Immature natural killer cell (primary cell): Measurements from ENCODE around the gene TSPAN18. TPM values are rescaled to one million over a fixed set of nuclear protein-coding genes. Genes with fewer than 3 reads are reported as not detected.

Experiments used
- DNase-seq, 3 donors: peaks; one replicate each; pipeline ENCODE4 v3.0.0; 2022; ENCODE audit warnings: mixed read lengths in 1 of 3
- H3K27ac Mint-ChIP-seq, 6 donors: one replicate each; pipeline ENCODE4 v1.8.0; 2020; ENCODE audit warnings: mixed read lengths in 6 of 6, mild to moderate bottlenecking in 5 of 6, inconsistent platforms in 4 of 6, moderate library complexity in 3 of 6
- H3K27me3 Mint-ChIP-seq, 3 donors: one replicate each; pipeline ENCODE4 v1.8.0; 2020 to 2021; ENCODE audit warnings: low read depth in 3 of 3, mild to moderate bottlenecking in 3 of 3, mixed read lengths in 3 of 3, moderate library complexity in 3 of 3, inconsistent platforms in 1 of 3
- H3K36me3 Mint-ChIP-seq, 3 donors: one replicate each; pipeline ENCODE4 v1.8.0; 2020; ENCODE audit warnings: mixed read lengths in 3 of 3, inconsistent platforms in 2 of 3, mild to moderate bottlenecking in 2 of 3
- H3K4me1 Mint-ChIP-seq, 2 donors: one replicate each; pipeline ENCODE4 v1.8.0; 2020; ENCODE audit warnings: inconsistent platforms in 2 of 2, mild to moderate bottlenecking in 2 of 2, mixed read lengths in 2 of 2, moderate library complexity in 1 of 2
- H3K4me3 Mint-ChIP-seq, 5 donors: one replicate each; pipeline ENCODE4 v1.8.0; 2020; ENCODE audit warnings: mild to moderate bottlenecking in 5 of 5, mixed read lengths in 5 of 5, inconsistent platforms in 3 of 5, moderate library complexity in 3 of 5
- H3K9me3 Mint-ChIP-seq, 6 donors: one replicate each; pipeline ENCODE4 v1.8.0; 2020; ENCODE audit warnings: mild to moderate bottlenecking in 6 of 6, mixed read lengths in 6 of 6, inconsistent platforms in 4 of 6, moderate library complexity in 3 of 6
- polyA plus RNA-seq, 3 donors: library from polyadenylated mRNA; unstranded; fragments of 300-500 nt; fragmentation: Illumina TruSeq; gene quantifications; one replicate each; pipeline ENCODE4 v1.2.3, GENCODE V29; 2021

Gene TSPAN18
- polyA plus RNA-seq, 3 donors from 2014 or later: 0.84 to 0.93 (median 0.86) TPM

DNA sequence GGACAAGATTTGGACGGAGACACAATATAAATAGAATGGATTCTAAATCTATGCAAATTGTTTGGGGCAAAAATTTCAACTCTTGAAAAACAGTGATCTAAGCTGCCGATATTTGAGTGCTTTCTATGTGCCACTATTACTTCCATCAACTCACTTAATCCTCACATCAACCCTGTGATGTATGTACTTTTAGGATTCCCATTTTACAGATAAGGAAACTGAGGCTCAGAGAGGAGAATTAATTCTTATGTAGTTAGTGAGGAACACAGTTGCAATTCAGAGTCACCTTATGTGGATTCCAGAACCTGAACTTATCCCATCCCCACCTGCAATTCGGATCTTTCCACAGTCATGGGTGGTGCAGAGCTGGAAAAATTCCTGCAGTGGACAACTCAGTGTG is 60.3 kb downstream of the TSPAN18 start:
- H3K27ac Mint-ChIP-seq: no peak overlapping the region
- H3K27me3 Mint-ChIP-seq: peaks cover 0 to 14% (median 0%) of the 10 kb centered on the region in 3 donors
- H3K4me1 Mint-ChIP-seq: no peaks in the 10 kb centered on the region

DNA sequence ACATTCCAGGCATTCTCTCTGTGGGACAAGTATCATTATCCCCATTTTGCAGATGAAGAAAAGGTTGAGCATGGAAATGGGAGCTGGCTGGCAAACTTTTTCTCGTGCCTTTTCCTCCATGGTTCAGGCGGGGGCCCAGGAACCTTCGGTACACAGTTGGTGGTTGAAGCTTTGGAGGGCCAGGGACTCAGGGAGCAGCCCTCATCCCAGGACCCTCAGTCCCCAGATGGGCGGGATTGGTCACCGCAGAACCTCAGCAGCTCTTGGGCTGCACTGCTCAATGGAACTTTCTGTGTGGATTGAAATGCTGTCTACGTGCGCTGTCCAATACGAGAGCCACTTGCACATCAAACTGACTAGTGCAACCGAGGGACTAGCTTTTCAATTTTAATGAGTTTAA is 61.2 kb downstream of the TSPAN18 start:
- Mint-ChIP-seq H3K4me1 (no peaks in the 10 kb centered on the region), H3K27ac (no peak overlapping the region), H3K27me3 (peaks cover 0 to 15% (median 1%) of the 10 kb centered on the region in 3 donors), H3K36me3 (no peaks in the 10 kb centered on the region), H3K9me3 (no peaks in the 10 kb centered on the region), H3K4me3 (no peak overlapping the region)
- DNase-seq: no peak

More for the DNA sequence above, 60.3 kb downstream of the TSPAN18 start:
- H3K4me3 Mint-ChIP-seq: no peak overlapping the region
- DNase-seq: no peak
- no peaks in the 10 kb centered on the region for H3K36me3 Mint-ChIP-seq
- no peaks in the 10 kb centered on the region for H3K9me3 Mint-ChIP-seq

DNA sequence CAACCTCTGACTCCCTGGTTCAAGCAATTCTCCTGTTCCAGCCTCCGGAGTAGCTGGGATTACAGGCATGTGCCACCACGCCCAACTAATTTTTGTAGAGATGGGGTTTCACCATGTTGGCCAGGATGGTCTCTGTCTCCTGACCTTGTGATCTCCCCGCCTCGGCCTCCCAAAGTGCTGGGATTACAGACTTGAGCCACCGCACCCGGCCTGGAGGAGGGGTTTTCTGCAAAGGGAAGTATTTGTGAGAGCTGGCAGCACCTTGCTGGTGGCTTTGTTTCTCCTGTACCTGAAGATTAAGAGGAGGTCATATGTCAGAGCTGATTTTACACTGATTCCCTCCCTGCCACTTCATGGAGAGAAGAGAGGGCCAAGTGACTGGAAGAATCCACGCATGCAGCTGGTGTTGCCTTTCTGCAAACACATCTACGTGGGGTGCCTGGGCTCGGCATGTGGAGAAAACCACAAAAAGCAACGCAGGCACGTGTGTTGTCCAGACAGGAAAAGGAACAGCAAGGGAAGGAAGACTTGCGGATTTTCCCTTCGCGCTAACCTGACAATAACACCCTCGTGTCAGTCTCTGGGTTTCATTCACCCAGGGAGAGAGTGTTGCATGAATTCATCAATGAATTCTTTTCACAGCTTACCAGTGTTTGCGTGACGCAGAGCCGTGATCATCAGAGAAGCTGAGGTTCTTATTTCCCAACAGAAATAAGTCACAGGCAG is 61.9 kb downstream of the TSPAN18 start:
- Mint-ChIP-seq H3K4me1 (no peaks in the 10 kb centered on the region), H3K27me3 (peaks cover 0 to 15% (median 1%) of the 10 kb centered on the region in 3 donors), H3K36me3 (no peaks in the 10 kb centered on the region), H3K9me3 (no peaks in the 10 kb centered on the region), H3K4me3 (no peak overlapping the region), H3K27ac (no peak overlapping the region)
- DNase-seq: no peak

DNA sequence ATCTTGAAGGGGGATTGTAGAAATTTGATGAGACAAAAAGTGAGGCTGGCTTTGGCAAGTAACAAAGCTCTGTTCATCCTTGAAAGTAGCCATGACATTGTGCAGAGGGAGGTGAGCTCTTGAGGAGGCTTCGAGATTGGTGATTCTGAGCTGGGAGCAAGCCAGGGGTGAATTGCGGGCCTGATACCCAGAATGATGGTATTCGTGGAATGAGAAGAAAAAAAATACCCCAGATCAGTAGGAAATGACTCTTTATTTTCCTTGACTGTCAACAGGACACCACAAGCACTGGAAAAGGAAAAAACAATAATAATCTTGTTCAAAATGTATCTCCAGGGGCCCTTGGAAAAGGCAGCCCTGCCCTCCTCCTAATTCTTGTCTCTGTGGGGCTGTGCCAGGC is 62.7 kb downstream of the TSPAN18 start:
- no peak for DNase-seq
- Mint-ChIP-seq H3K27me3 (peaks cover 0 to 15% (median 1%) of the 10 kb centered on the region in 3 donors), H3K4me1 (no peaks in the 10 kb centered on the region), H3K4me3 (no peak overlapping the region), H3K9me3 (no peaks in the 10 kb centered on the region), H3K36me3 (no peaks in the 10 kb centered on the region), H3K27ac (no peak overlapping the region)

DNA sequence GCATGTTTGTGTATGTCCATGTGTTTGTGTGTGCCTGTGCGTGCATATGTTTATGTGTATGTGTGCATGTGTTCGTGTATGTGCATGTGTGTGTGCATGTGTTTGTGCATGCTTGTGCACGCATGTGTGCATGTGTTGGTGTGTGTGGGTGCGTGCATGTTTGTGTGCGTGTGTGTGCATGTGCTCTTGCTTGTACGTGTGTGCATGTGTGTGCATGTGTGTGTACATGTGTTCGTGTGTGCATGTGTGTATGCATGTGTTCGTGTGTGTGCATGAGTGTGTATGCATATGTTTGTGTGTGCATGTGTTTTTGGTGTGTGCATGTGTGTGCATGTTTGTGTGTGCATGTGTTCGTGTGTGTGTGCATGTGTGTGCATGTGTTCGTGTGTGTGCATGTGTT is 63.4 kb downstream of the TSPAN18 start:
- Mint-ChIP-seq H3K27ac (no peak overlapping the region), H3K27me3 (peaks cover 1 to 13% (median 1%) of the 10 kb centered on the region in 3 donors), H3K9me3 (no peaks in the 10 kb centered on the region), H3K4me3 (no peak overlapping the region), H3K36me3 (no peaks in the 10 kb centered on the region), H3K4me1 (no peaks in the 10 kb centered on the region)
- no peak for DNase-seq

DNA sequence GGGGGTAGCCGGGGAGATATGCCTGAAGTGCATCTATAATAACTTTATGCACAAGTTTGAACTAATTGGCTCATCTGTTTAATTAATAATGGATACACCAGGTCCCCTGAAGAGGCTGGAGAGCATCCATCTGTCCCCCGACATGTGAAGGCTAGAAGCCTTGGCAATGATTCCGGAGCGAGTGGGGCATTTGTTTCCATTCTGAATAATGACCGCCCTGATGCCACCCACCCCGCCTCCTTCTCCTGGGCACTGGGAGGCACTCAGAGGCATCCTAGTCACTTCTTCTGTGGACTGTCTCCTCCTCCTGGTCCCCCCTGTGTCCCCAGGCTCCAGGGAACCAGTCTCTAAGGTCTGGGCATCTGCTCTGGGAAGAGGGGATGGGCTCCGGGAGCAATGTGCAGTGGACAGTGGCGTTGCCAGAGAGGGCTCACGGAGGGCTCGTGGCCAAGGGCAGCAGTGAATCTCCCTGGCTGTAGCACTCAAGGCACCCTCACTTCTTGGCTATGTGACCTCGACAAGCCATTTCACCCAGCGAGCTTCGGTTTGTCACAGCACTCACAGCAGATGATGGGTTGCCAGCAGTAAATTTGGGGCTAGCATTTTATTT is 64.7 kb downstream of the TSPAN18 start:
- H3K36me3 Mint-ChIP-seq: no peaks in the 10 kb centered on the region
- H3K4me1 Mint-ChIP-seq: no peaks in the 10 kb centered on the region
- no peak overlapping the region for H3K27ac Mint-ChIP-seq
- no peak for DNase-seq
- H3K9me3 Mint-ChIP-seq: no peaks in the 10 kb centered on the region
- H3K4me3 Mint-ChIP-seq: no peak overlapping the region
- H3K27me3 Mint-ChIP-seq: peaks cover 1 to 11% (median 1%) of the 10 kb centered on the region in 3 donors

DNA sequence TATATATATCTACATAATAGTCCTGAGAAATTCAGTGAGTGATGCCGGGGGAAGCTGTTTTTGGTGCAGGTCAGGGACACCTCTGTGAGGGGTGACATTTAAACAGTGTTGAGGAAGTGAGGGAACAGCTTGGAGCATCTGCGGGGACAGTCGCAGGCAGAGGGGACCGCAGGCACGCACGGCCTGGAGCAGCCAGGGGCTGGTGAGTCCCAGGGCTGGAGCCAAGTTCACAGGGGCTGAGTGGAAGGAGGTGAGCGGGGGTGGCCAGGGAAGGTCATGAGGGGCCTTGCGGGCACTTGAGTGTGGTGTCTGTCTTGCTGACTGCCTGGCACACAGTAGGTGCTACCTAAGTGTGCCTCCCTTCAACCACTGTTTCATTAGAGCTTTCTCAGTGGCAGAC is 65.4 kb downstream of the TSPAN18 start:
- Mint-ChIP-seq H3K36me3 (no peaks in the 10 kb centered on the region), H3K9me3 (no peaks in the 10 kb centered on the region), H3K27ac (no peak overlapping the region), H3K4me1 (no peaks in the 10 kb centered on the region), H3K27me3 (peaks cover 1 to 10% (median 1%) of the 10 kb centered on the region in 3 donors), H3K4me3 (no peak overlapping the region)
- DNase-seq: no peak

DNA sequence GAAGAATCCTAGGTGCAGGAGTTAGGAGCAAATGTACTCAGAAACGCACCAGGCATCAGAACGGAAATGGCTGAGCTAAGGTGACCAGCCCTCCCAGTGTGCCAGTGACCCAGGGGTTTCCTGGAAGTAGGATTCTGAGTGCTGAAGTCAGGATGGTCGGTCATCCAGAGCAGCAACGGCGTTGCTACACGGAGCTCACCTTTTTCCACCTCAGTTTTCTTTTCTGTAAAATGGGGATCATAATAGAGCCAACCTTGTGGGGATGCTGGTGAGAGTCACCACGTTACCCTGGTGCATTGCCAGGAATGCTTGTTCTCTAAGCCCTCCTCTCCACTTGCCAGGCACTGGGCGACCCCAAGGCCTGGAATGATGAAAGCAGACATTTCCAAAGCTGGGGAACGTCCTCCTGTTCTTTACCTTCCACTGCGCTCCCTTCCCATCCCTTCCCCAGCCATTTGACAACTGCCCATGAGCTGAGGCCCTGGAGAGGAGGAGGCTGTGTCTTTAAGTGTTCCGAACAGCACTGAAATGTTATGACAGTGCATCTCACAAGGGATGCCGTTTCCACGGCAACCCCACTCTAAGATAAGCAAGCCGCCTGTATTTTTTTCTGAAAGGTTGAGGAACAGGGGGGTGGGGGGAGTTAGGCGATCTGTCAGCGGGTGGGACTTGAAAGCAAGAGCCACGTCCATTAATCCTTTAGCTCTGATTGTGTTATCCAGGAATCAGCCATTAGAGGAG is 66.8 kb downstream of the TSPAN18 start:
- no peak overlapping the region for H3K27ac Mint-ChIP-seq
- H3K9me3 Mint-ChIP-seq: no peaks in the 10 kb centered on the region
- H3K27me3 Mint-ChIP-seq: peaks cover 1 to 5% (median 4%) of the 10 kb centered on the region in 3 donors
- no peaks in the 10 kb centered on the region for H3K4me1 Mint-ChIP-seq
- no peaks in the 10 kb centered on the region for H3K36me3 Mint-ChIP-seq
- no peak overlapping the region for H3K4me3 Mint-ChIP-seq
- DNase-seq: no peak

DNA sequence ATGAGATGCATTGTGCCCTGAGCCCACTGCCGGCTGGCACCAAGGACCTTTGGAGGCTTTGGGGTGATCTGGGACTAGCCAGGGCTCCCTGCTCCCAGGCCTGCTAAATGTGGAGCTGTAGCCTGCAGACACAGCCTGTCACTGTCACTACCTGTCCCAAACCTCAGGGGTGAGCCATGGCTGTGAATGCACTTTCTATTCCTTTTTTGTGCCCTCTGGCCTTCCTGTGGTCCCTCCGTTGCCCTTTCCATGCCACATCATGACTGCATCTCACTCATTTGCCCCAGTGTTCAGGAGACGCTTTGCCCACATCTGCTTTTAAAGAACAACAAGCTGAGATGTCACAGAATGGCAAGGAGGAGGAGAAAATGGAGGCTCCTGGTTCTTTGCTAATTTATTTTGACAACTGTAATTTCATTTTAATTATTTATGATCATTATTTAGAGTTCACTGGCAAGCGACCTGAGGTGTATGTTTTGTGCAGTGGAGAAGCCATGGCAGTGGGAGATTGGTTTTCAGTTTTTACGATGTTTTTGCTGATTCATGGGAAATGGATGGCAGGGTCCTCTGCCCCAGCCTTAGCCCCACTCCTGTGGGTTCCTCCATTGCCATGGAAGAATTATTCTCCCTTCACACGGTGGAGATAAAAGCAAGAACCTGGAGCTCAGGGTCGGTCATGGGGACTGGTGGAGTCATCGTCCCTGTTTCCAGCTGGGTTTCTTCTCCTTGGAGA is 69.2 kb downstream of the TSPAN18 start:
- H3K4me1 Mint-ChIP-seq: no peaks in the 10 kb centered on the region
- peaks cover 1 to 5% (median 4%) of the 10 kb centered on the region in 3 donors for H3K27me3 Mint-ChIP-seq
- no peak for DNase-seq
- H3K27ac Mint-ChIP-seq: no peak overlapping the region
- H3K36me3 Mint-ChIP-seq: no peaks in the 10 kb centered on the region
- H3K4me3 Mint-ChIP-seq: no peak overlapping the region
- no peaks in the 10 kb centered on the region for H3K9me3 Mint-ChIP-seq

DNA sequence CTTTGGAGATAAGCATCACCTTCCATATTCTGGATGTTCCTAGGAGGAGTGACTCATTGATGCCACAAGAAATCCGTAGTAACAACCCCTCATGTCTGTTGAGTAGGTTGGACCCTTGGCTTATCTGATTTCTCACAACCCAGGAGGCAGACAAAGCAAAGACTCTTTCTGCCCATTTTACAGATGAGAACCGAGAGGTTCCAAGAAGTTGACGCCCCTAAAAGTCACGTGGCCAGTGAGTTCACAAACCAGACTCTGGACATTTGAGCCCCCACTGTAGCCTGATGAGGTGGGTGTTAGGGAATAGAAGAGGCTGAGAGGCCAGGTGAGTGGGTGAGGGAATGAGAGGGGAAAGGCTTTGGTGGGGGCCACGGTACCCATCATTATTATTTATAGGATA is 70.3 kb downstream of the TSPAN18 start:
- H3K9me3 Mint-ChIP-seq: no peaks in the 10 kb centered on the region
- no peaks in the 10 kb centered on the region for H3K36me3 Mint-ChIP-seq
- H3K4me1 Mint-ChIP-seq: no peaks in the 10 kb centered on the region
- no peak for DNase-seq
- H3K27me3 Mint-ChIP-seq: peaks cover 1 to 7% (median 5%) of the 10 kb centered on the region in 3 donors
- no peak overlapping the region for H3K4me3 Mint-ChIP-seq
- H3K27ac Mint-ChIP-seq: no peak overlapping the region

DNA sequence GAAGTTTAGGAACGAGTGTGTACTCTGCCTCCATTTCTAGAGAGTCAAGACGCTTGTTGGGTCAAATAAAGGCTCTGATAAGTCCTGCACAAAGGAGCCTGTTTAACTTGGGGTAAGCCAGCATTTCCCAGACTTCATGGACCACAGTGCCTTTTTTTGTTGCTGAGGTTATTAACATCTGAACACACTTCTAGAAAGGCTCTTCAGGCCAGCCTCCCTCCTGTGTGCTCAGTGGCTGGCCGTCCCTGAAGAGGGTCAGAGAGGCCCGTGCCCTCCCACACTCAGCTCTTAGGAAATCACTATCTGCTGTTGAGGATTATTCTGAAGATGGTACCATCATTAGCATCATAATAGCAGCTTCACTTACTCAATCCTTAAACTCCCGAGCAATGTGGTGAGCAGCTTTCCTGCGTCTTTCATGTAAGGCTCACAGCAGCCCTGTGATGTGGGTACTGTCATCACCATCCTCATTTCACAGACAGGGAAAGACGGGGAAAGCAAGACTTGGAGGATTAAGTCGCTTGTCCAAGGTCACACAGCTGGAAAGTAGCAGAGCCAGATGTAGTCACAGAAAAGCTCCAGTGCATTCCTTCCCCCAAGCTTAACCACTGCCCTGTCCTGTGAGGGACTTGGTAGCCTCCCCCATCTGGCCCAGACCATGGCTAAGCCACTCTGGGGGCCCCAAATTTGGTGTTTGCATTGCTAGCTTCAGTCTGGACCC is 71.3 kb downstream of the TSPAN18 start:
- no peaks in the 10 kb centered on the region for H3K36me3 Mint-ChIP-seq

DNA sequence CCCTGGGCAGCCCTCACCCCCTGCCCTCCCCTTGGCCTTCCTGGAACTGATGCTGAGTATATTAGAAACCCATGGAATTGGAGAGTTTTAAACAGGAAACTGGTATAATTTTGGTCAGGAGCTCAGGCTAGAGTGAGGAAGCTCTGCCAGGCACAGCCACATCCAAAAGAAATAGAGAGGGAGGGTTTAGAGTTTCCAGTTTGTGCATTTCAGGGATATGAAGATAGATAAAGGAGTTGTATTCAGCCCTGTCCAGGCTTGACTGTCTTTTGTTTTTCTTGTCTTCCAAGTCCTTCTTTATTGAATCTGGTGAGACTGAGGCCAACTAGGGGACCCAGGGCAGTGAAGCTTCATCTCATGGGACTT is 71.8 kb downstream of the TSPAN18 start:
- no peaks in the 10 kb centered on the region for H3K36me3 Mint-ChIP-seq
- H3K4me1 Mint-ChIP-seq: no peaks in the 10 kb centered on the region
- no peak for DNase-seq
- H3K4me3 Mint-ChIP-seq: no peak overlapping the region
- H3K27me3 Mint-ChIP-seq: peaks cover 0 to 9% (median 7%) of the 10 kb centered on the region in 3 donors
- no peak overlapping the region for H3K27ac Mint-ChIP-seq
- no peaks in the 10 kb centered on the region for H3K9me3 Mint-ChIP-seq

More for the DNA sequence above, 71.3 kb downstream of the TSPAN18 start:
- DNase-seq: no peak
- H3K4me3 Mint-ChIP-seq: no peak overlapping the region
- no peaks in the 10 kb centered on the region for H3K4me1 Mint-ChIP-seq
- H3K27me3 Mint-ChIP-seq: peaks cover 0 to 6% (median 5%) of the 10 kb centered on the region in 3 donors
- no peak overlapping the region for H3K27ac Mint-ChIP-seq
- no peaks in the 10 kb centered on the region for H3K9me3 Mint-ChIP-seq

DNA sequence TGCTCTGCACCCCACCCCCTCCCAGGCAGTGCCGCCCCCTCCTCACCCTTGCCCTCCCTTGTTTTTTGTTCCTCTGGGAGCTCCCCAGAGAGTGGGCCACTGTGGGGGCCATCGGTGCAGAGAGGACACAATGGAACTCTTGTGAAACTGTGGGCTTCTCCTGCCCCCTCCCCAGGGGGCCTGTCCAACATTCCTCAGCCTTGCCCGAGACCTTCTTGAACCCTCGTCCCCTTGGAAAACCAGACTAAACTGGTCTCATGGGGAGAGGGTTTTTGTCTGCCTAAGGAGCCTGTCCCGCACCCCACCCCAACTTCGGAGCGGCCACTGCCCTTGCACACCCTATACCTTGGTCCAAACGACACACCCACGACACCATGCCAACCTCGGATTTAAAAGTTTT is 72.2 kb downstream of the TSPAN18 start:
- no peaks in the 10 kb centered on the region for H3K9me3 Mint-ChIP-seq
- peaks cover 0 to 11% (median 7%) of the 10 kb centered on the region in 3 donors for H3K27me3 Mint-ChIP-seq
- no peak overlapping the region for H3K27ac Mint-ChIP-seq
- no peak overlapping the region for H3K4me3 Mint-ChIP-seq
- DNase-seq: no peak
- no peaks in the 10 kb centered on the region for H3K4me1 Mint-ChIP-seq
- no peaks in the 10 kb centered on the region for H3K36me3 Mint-ChIP-seq
